Medulla oblongata (tissue), 1 donor: ENCODE results near the gene ASGR1.
A peak's percentile ranks its signal among the peaks of the same experiment; 100 is the strongest.
"Not testable (repeated sequence)": the region's sequence is repeated elsewhere in the genome, so short reads cannot be mapped to it uniquely, and the experiment has no call there.

Source experiments
- DNase-seq: peaks from one replicate; pipeline ENCODE4 v3.0.0-alpha.2; 2015; ENCODE audit errors: extremely low spot score

The ASGR1 gene

GRCh38 chr17:7191069-7191468 is 11.9 kb upstream of the ASGR1 start:
- DNase-seq = no peak

- no peak for DNase-seq
Measured at GRCh38 chr17:7190276-7190917, 11.2 kb upstream of the ASGR1 start.

GRCh38 chr17:7186241-7186640 is 7.1 kb upstream of the ASGR1 start:
- no peak for DNase-seq

GRCh38 chr17:7184647-7185046 is 5.5 kb upstream of the ASGR1 start:
- DNase-seq = no peak

- peak; percentile 49 for DNase-seq
Measured at GRCh38 chr17:7184091-7184488, 4.9 kb upstream of the ASGR1 start.

GRCh38 chr17:7183433-7184090 is 4.4 kb upstream of the ASGR1 start:
- no peak for DNase-seq

DNA sequence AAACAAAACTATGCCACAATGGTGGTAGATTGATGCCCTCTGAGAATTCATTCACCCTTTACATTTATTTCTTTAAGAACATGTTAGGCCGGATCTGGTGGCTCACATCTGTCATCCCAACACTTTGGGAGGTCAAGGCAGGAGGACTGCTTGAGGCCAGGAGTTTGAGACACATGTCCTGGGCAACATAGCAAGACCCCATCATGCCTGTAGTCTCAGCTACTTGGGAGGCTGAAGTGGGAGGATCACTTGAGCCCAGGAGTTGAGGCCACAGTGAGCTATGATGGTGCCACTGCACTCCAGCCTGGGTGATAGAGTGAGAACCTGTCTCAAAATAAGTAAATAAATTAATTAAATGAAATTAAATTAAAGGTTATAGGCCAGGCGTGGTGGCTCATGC is 2.9 kb upstream of the ASGR1 start:
- DNase-seq = not testable (repeated sequence)

- no peak for DNase-seq
Measured at GRCh38 chr17:7178973-7179316, 225 bp downstream of the ASGR1 start.

GRCh38 chr17:7177954-7178477 is 1.2 kb downstream of the ASGR1 start:
- DNase-seq = no peak

- peak; percentile 75 for DNase-seq
Measured at GRCh38 chr17:7177191-7177953, 1.8 kb downstream of the ASGR1 start.

- no peak for DNase-seq
Measured at GRCh38 chr17:7176841-7177190, 2.4 kb downstream of the ASGR1 start.

- no peak for DNase-seq
Measured at GRCh38 chr17:7176107-7176840, 2.9 kb downstream of the ASGR1 start.

DNA sequence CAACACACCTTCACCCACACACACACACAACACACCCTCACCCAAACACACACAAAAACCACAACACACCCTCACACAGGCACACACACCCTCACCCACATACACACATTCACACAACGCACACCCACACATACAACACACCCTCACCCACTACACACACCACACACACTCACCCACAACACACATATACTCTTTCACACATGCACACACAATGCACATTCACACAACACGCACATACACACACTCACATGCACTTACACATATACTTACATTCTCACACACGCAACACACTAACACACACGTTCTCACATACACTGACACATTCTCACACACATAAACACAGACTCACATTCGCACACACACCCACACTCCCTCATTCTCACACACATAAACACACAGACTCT is 3.8 kb downstream of the ASGR1 start:
- DNase-seq = no peak

- DNase-seq = no peak
Measured at GRCh38 chr17:7174603-7175326, 4.4 kb downstream of the ASGR1 start.

GRCh38 chr17:7173687-7174602 is 5.2 kb downstream of the ASGR1 start:
- peak; percentile 23 for DNase-seq

GRCh38 chr17:7172522-7173191 is 6.5 kb downstream of the ASGR1 start:
- not testable (repeated sequence) for DNase-seq

- not testable (repeated sequence) for DNase-seq
Measured at GRCh38 chr17:7169565-7169908, 9.6 kb downstream of the ASGR1 start.

- not testable (repeated sequence) for DNase-seq
Measured at GRCh38 chr17:7168841-7169564, 10.2 kb downstream of the ASGR1 start.

- DNase-seq = no peak
Measured at GRCh38 chr17:7167832-7168231, 11.3 kb downstream of the ASGR1 start.
